Endothelial cell of umbilical vein (primary cell): ENCODE measurements around the gene CORO6. TPM values are rescaled to one million over a fixed set of nuclear protein-coding genes. Genes with fewer than 3 reads are reported as not detected.

Experiments
- BruUV-seq: library from RNA; stranded (reverse); fragments of 400-500 nt; replicated peaks from 2 replicates; lab custom pipeline; 2021; lab: Mats Ljungman, UMichigan
- CTCF ChIA-PET: fragments of 300-600, 350-600 bp; sonication (Branson Sonifier 250); formaldehyde crosslinking; loops from one replicate; lab custom pipeline; 2021; ENCODE audit warnings: antibody characterized with exemption, inconsistent platforms; lab: Charles Lee
- POLR2A ChIA-PET: fragments of 300-600, 350-600 bp; sonication (Branson Sonifier 250); formaldehyde crosslinking; loops from one replicate; lab custom pipeline; 2021; ENCODE audit warnings: antibody characterized with exemption, inconsistent platforms; lab: Charles Lee
- DNase-seq: peaks from one replicate; pipeline ENCODE4 v3.0.0-alpha.2; 2011; ENCODE audit warnings: low read depth, low spot score
- FAIRE-seq: peaks from 2 replicates; lab custom pipeline; 2011; peaks lifted over from hg19 to GRCh38; lab: Jason Lieb, UNC
- H2AFZ ChIP-seq: 2 replicates; pipeline ENCODE4 v1.6.0; 2012; ENCODE audit warnings: low read depth, low read length, control low read depth, inconsistent platforms
- H3K27ac ChIP-seq: 2 replicates; pipeline ENCODE4 v1.5.1; 2011; ENCODE audit warnings: low read depth, mild to moderate bottlenecking, control low read depth, low read length, moderate library complexity; ENCODE audit not compliant: insufficient read depth
- H3K27me3 ChIP-seq, 2 experiments: 2 replicates each; pipeline versions ENCODE4 v1.6.0 to v1.6.1; 2011; ENCODE audit warnings: low read length in 2 of 2, mixed read lengths in 1 of 2; ENCODE audit not compliant: control insufficient read depth in 2 of 2, insufficient read depth in 2 of 2
- H3K36me3 ChIP-seq, 2 experiments: 2 replicates in 1 of 2; 3 replicates in 1 of 2; pipeline ENCODE4 v1.5.1; 2011; ENCODE audit warnings: low read length in 2 of 2, mild to moderate bottlenecking in 1 of 2, moderate library complexity in 1 of 2; ENCODE audit not compliant: control insufficient read depth in 2 of 2, insufficient read depth in 2 of 2; ENCODE audit errors: extremely low read depth in 1 of 2
- H3K4me1 ChIP-seq: 3 replicates; pipeline ENCODE4 v1.5.1; 2011; ENCODE audit warnings: mild to moderate bottlenecking, low read length; ENCODE audit not compliant: control insufficient read depth, insufficient read depth; ENCODE audit errors: extremely low read depth
- H3K4me2 ChIP-seq: 2 replicates; pipeline ENCODE4 v1.6.1; 2011; ENCODE audit warnings: low read length, control low read depth, mixed read lengths; ENCODE audit not compliant: insufficient read depth
- H3K4me3 ChIP-seq, 3 experiments: fragments of 200-600 bp in 1 of 3; sonication (generic), shearing (Covaris generic) in 1 of 3; replicated peaks in 1 of 3; 2 replicates each; pipeline ENCODE4 v1.5.1; 2011 to 2016; ENCODE audit warnings: control low read depth in 3 of 3, low read length in 3 of 3, mild to moderate bottlenecking in 2 of 3, inconsistent platforms in 1 of 3, low read depth in 1 of 3, moderate library complexity in 1 of 3; ENCODE audit not compliant: insufficient read depth in 1 of 3
- H3K79me2 ChIP-seq: 2 replicates; pipeline ENCODE4 v1.6.0; 2012; ENCODE audit warnings: low read length, inconsistent platforms; ENCODE audit not compliant: control insufficient read depth, insufficient read depth
- H3K9ac ChIP-seq: replicated peaks from 2 replicates; pipeline ENCODE3; 2011; ENCODE audit warnings: low read length, control low read depth; ENCODE audit not compliant: insufficient read depth; ENCODE audit errors: extremely low read depth
- H3K9me1 ChIP-seq: replicated peaks from 3 replicates; pipeline ENCODE4 v1.6.0; 2011; ENCODE audit warnings: mild to moderate bottlenecking, low read length; ENCODE audit not compliant: control insufficient read depth, insufficient read depth; ENCODE audit errors: extremely low read depth
- H3K9me3 ChIP-seq: replicated peaks from 2 replicates; pipeline ENCODE4 v1.5.1; 2012; ENCODE audit warnings: low read length, inconsistent platforms; ENCODE audit not compliant: control insufficient read depth, insufficient read depth
- H4K20me1 ChIP-seq: replicated peaks from 2 replicates; pipeline ENCODE3; 2011; ENCODE audit warnings: mild to moderate bottlenecking, low read length; ENCODE audit not compliant: control insufficient read depth, insufficient read depth; ENCODE audit errors: extremely low read depth
- JUN ChIP-seq: IDR thresholded peaks from 2 replicates; pipeline ENCODE4 v1.6.1; 2011; ENCODE audit warnings: borderline replicate concordance, low read depth; ENCODE audit not compliant: insufficient read length, insufficient read depth
- dilution Hi-C: fragments of 300-500 bp; cut with MboI; formaldehyde crosslinking; loops from one replicate; pipeline ENCODE4 v1.15.0; 2019; ENCODE audit warnings: low sequenced_read_pairs; ENCODE audit not compliant: extremely low pct_ligation_motif_present
- intact Hi-C: fragments of 100-400 bp; cut with micrococcal nuclease; formaldehyde crosslinking; loops from one replicate; pipeline ENCODE4 v1.10.0; 2022
- polyA plus RNA-seq, 4 experiments: library from polyadenylated mRNA; depleted of rRNA in 3 of 4; stranded (reverse) in 3 of 4; unstranded in 1 of 4; fragments of >200 nt; gene quantifications; 2 replicates each; pipeline versions ENCODE4 v1.2.1 to v1.2.3, GENCODE V29; 2011 to 2012; ENCODE audit warnings: missing spikeins in 1 of 4
- total RNA-seq: library from RNA; stranded (reverse); gene quantifications from 2 replicates; pipeline ENCODE4 v1.2.3, GENCODE V29; 2021
- TF ChIP-seq, protein P1 (sequence below), 2 donors: IDR thresholded peaks; 1 replicate in 1 of 2; 2 replicates in 1 of 2; pipeline ENCODE4 v1.5.1; 2011; ENCODE audit warnings: low read length in 2 of 2, mild to moderate bottlenecking in 2 of 2, moderate library complexity in 2 of 2, control low read depth in 1 of 2, inconsistent platforms in 1 of 2, low read depth in 1 of 2; ENCODE audit not compliant: insufficient read depth in 1 of 2; ENCODE audit errors: extremely low read depth in 1 of 2

CORO6 gene
- total and polyA plus RNA-seq, 2 donors (not counting 3 experiments of a cell fraction or from before 2014, with no cell fraction given), result 10.7 to 14.7 TPM

DNA sequence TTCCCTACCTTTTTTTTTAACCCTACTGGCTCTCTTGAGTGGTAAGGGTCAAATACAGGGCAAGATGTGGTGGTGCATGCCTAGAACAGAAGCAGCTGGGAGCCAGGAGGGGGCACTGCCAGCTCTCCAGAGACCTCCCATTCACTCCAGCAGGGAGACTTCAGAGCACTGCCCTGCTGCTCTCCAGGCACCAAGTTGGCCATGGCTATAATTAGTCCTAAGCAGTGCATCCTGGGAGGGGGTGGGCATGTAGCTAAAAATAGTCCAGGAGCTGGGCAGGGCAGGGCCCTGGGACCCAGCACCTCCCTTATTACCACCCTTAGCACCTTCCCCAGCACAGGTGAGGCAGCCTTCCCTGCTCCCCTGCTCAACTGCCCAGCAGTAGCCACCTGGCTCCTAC, 3.5 kb downstream of the CORO6 start:
- dilution Hi-C loops, result no loop called here

More for the DNA sequence above, 3.5 kb downstream of the CORO6 start:
- FAIRE-seq (peak; percentile 81), DNase-seq (peak; percentile 42)
- POLR2A ChIA-PET, result no interaction called here
- Histone ChIP-seq H3K9me3 (no peaks in the 10 kb centered on the region), H2AFZ (no peak overlapping the region), H3K79me2 (no peaks in the 10 kb centered on the region), H3K4me3 (no peak overlapping the region), H3K4me2 (no peak overlapping the region), H3K9me1 (no peaks in the 10 kb centered on the region), H3K9ac (no peak overlapping the region), H4K20me1 (no peaks in the 10 kb centered on the region), H3K27me3 (no peaks in the 10 kb centered on the region), H3K4me1 (peaks cover 27% of the 10 kb centered on the region), H3K27ac (no peak overlapping the region), H3K36me3 (no peaks in the 10 kb centered on the region)
- TF ChIP-seq, protein P1, sequence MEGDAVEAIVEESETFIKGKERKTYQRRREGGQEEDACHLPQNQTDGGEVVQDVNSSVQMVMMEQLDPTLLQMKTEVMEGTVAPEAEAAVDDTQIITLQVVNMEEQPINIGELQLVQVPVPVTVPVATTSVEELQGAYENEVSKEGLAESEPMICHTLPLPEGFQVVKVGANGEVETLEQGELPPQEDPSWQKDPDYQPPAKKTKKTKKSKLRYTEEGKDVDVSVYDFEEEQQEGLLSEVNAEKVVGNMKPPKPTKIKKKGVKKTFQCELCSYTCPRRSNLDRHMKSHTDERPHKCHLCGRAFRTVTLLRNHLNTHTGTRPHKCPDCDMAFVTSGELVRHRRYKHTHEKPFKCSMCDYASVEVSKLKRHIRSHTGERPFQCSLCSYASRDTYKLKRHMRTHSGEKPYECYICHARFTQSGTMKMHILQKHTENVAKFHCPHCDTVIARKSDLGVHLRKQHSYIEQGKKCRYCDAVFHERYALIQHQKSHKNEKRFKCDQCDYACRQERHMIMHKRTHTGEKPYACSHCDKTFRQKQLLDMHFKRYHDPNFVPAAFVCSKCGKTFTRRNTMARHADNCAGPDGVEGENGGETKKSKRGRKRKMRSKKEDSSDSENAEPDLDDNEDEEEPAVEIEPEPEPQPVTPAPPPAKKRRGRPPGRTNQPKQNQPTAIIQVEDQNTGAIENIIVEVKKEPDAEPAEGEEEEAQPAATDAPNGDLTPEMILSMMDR (IDR thresholded peaks at IDR 0.05; ENCODE audit: extremely low read depth in 1 of 2, insufficient read depth in 1 of 2, low read depth in 1 of 2, low read length in 2 of 2), result peak; percentile 45 to 63
- no peak for TF ChIP-seq JUN
- no TSS peak for BruUV-seq
- intact Hi-C loops, result loop anchor here (1.0 to 5.0 kb wide), 4 partner anchors 22 to 160 kb away; partner anchors contain the start of genes ABHD15 and TP53I13
- CTCF ChIA-PET, result interaction anchor here (0.8 to 6.9 kb wide), 10 partner anchors 8 to 475 kb away, joined by 3 to 120 read pairs (median 74); partner anchors contain the start of genes ANKRD13B and SSH2
